Psoas muscle (tissue), 8 donors: ENCODE measurements around the gene CCDC12. TPM values are rescaled to one million over a fixed set of nuclear protein-coding genes. Genes with fewer than 3 reads are reported as not detected.

ENCODE experiments used
- ATAC-seq, 4 donors: fragments of 200-7000 bp; cut with Tn5 transposase; one replicate each; pipeline ENCODE4 v1.9.1; 2020; ENCODE audit warnings: moderate library complexity in 3 of 4, mild to moderate bottlenecking in 2 of 4
- DNase-seq, 2 donors: peaks; one replicate each; pipeline ENCODE4 v3.0.0-alpha.2; 2020
- H3K27ac ChIP-seq: fragments of 200-600 bp; one replicate; pipeline ENCODE4 v1.8.0; 2022
- H3K27me3 ChIP-seq, 3 donors: fragments of 200-600 bp in 1 of 3; one replicate each; pipeline versions ENCODE4 v1.6.1 to v1.8.0; 2013 to 2022; ENCODE audit warnings: low read length in 2 of 3, mild to moderate bottlenecking in 2 of 3, moderate library complexity in 1 of 3; ENCODE audit not compliant: insufficient read depth in 3 of 3
- H3K36me3 ChIP-seq, 2 donors: fragments of 200-600 bp in 1 of 2; one replicate each; pipeline versions ENCODE4 v1.6.1 to v1.8.0; 2013 to 2022; ENCODE audit warnings: low read depth in 1 of 2, mild to moderate bottlenecking in 1 of 2, moderate library complexity in 1 of 2; ENCODE audit not compliant: insufficient read depth in 1 of 2
- H3K4me1 ChIP-seq: fragments of 200-600 bp; one replicate; pipeline ENCODE4 v1.8.0; 2022
- H3K4me3 ChIP-seq: fragments of 200-600 bp; one replicate; pipeline ENCODE4 v1.8.0; 2022; ENCODE audit warnings: mild to moderate bottlenecking
- H3K9me3 ChIP-seq: fragments of 200-600 bp; one replicate; pipeline ENCODE4 v1.8.0; 2022
- CTCF ChIP-seq: fragments of 200-600 bp; IDR thresholded peaks from one replicate; pipeline ENCODE4 v1.8.0; 2022; ENCODE audit warnings: antibody characterized with exemption
- WGBS, 3 donors: extraction: QIAGEN DNeasy Blood & Tissue Kit; methylation state at CpG; one replicate each; pipeline versions ENCODE4 v1.1.6 to v1.1.7; 2013; 5-methylcytosine and 5-hydroxymethylcytosine counted together
- intact Hi-C, 2 donors: fragments of 100-400 bp; cut with DNase I; formaldehyde crosslinking; loops; one replicate each; pipeline versions ENCODE4 v1.11.0 to v1.14.2; 2022
- polyA plus RNA-seq, 3 donors: library from polyadenylated mRNA; stranded (reverse); fragments of 200-250 nt; gene quantifications; one replicate each; pipeline ENCODE4 v1.2.3, GENCODE V29; 2013
- total RNA-seq, 4 donors: library from RNA; stranded (reverse); fragmentation: NEBNext Ultra II Directional in 2 of 4; extraction: Animal tissue kit (Norgen Biotek cat#: 25700) in 2 of 4; gene quantifications; one replicate each; pipeline versions ENCODE4 v1.2.1 to v1.2.4, GENCODE V29; 2021 to 2023
- donor health status: healthy with polysubstance abuse.
- donor health status: DM: no; HTN: no; CAD: no; lungs with moderate emphysema.
- donor health status: Bipolar disorder and iron deficiency.
- donor health status: healthy.
- donor health status: DM: yes; HTN: yes; CAD: no.
- donor health status: DM: no; HTN: no; CAD: no.
- donor health status: DM: no; HTN: no; CAD: no.
- donor health status: DM: yes; HTN: yes; CAD: no.

The CCDC12 gene
- total and polyA plus RNA-seq, 7 donors = 25.1 to 69.8 (median 36.4) TPM

- H3K4me1 ChIP-seq = peaks cover 69% of the 10 kb centered on the region
- intact Hi-C loops = no loop called here
- peaks cover 0 to 7% of the 10 kb centered on the region in 2 donors for H3K36me3 ChIP-seq
- no peak for ATAC-seq
- no peak for TF ChIP-seq CTCF
- no peak overlapping the region for H3K27ac ChIP-seq
- DNase-seq = no peak
- H3K9me3 ChIP-seq = no peaks in the 10 kb centered on the region
- no peaks in the 10 kb centered on the region for H3K27me3 ChIP-seq
- H3K4me3 ChIP-seq = no peak overlapping the region
- 59 to 88% (median 73%) methylated on average over 1 of the region's 1 CpG for WGBS, 3 donors
These were observed 13.6 kb downstream of the CCDC12 start for GRCh38 chr3:46962990-46963389.

- Histone ChIP-seq H3K9me3 (no peaks in the 10 kb centered on the region), H3K27me3 (no peaks in the 10 kb centered on the region), H3K36me3 (peaks cover 0 to 7% of the 10 kb centered on the region in 2 donors), H3K4me3 (no peak overlapping the region), H3K4me1 (peaks cover 64% of the 10 kb centered on the region), H3K27ac (no peak overlapping the region)
- intact Hi-C loops = no loop called here
- ATAC-seq = no peak
- WGBS, 3 donors = 97 to 100% (median 99%) methylated on average over 1 of the region's 1 CpG
- no peak for DNase-seq
- TF ChIP-seq CTCF = no peak
These were observed 14.1 kb downstream of the CCDC12 start for GRCh38 chr3:46962427-46962826.

DNA sequence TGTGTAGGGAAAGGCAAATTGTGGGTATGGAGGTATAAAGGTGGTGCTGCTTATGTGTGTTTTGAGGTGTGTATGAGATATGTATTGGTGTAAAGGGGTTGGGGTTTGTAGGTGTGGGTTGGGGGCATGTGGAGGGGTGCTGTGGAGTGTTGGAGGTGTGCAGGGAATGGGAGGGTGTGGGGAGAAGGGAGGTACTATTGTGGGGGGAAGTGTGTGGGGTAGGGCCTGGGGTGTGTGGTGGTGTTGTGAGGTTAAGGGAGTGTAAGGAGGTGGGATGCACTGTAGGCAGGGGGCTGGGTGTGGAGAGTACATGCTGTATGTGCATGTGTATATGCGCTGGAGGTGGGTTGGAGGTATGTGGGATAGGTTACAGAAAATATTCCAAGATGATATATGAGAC, 15.7 kb downstream of the CCDC12 start:
- H3K9me3 ChIP-seq = no peaks in the 10 kb centered on the region
- no peaks in the 10 kb centered on the region for H3K27me3 ChIP-seq
- WGBS, 3 donors = 86 to 87% (median 86%) methylated on average over 1 of the region's 1 CpG
- H3K4me3 ChIP-seq = peak overlapping the region; percentile 16
- DNase-seq = no peak
- H3K27ac ChIP-seq = peak overlapping the region; percentile 78
- TF ChIP-seq CTCF = no peak
- intact Hi-C loops = no loop called here
- H3K4me1 ChIP-seq = peaks cover 56% of the 10 kb centered on the region
- H3K36me3 ChIP-seq = peaks cover 0 to 6% of the 10 kb centered on the region in 2 donors
- ATAC-seq = no peak

DNA sequence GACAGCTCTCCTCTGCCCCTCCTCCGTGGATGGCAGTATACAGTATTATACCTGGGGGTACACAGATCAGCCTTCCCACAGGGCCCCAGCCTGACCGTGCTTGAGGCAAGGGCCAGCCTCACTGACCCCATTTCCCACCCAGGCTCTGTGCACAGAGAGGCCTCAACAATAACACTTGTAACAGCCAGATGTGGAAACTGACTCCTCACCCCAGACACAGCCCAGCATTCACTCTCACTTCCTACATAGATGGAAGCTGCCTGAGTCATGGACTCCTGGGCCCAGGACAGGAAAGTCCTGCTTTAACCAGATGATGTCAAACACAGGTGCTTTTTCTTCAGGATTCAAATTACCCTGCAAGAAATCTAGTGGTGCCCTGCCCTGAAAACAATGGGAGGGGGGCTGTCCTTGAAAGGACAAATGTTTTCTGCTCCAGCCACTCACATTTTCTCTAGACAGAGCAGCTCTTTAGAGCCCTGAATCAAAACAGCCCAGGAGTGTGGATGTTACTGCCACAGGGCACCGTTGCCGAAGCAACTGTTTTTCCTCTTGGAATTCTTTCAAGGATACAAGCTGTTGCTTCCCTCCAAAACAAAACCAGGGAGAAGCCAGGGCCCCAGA, 16.4 kb downstream of the CCDC12 start:
- Histone ChIP-seq H3K27me3 (no peaks in the 10 kb centered on the region), H3K4me1 (peaks cover 56% of the 10 kb centered on the region), H3K9me3 (no peaks in the 10 kb centered on the region), H3K36me3 (no peaks in the 10 kb centered on the region), H3K4me3 (peak overlapping the region; percentile 16), H3K27ac (peak overlapping the region; percentile 78)
- 28 to 39% (median 29%) methylated on average over 4 of the region's 4 CpGs for WGBS, 3 donors
- intact Hi-C loops = no loop called here
- DNase-seq = no peak
- peak; percentile 80 to 88 (median 85) for ATAC-seq
- TF ChIP-seq CTCF = no peak

DNA sequence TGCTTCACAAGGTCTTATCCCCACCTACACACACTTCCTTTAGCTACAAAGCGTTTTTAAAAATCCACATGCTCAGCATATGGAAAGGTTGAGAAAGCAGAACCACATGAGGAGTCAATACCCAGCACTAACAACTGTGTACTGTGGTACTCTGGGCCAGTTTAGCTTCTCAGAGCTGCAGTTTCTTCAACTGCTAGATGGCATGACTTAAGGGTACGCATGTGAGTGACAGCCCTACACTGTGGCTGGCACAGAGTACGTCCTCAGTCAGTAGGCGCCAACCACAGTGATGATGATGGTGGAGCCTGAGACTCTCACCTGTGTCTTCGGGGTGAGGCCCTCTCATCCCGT, 17.4 kb downstream of the CCDC12 start:
- DNase-seq (no peak), ATAC-seq (peak in 3 of 4 donors; percentile 19 to 46 (median 40))
- Histone ChIP-seq H3K9me3 (no peaks in the 10 kb centered on the region), H3K27ac (peak overlapping the region; percentile 78), H3K4me1 (peaks cover 63% of the 10 kb centered on the region), H3K27me3 (no peaks in the 10 kb centered on the region), H3K4me3 (no peak overlapping the region), H3K36me3 (no peaks in the 10 kb centered on the region)
- intact Hi-C loops = no loop called here
- WGBS, 3 donors = 54 to 78% (median 60%) methylated on average over 6 of the region's 6 CpGs
- no peak for TF ChIP-seq CTCF
